NCI-H526 treated with DMSO at 0.1 percent for 48 hours (cell line): ENCODE data around the gene SGCD.
"Not testable (repeated sequence)": the region's sequence is repeated elsewhere in the genome, so short reads cannot be mapped to it uniquely, and the experiment has no call there.

Experiments used
- DNase-seq: peaks from one replicate; lab custom pipeline; 2025; lab: John Stamatoyannopoulos, UW

Gene SGCD

DNA sequence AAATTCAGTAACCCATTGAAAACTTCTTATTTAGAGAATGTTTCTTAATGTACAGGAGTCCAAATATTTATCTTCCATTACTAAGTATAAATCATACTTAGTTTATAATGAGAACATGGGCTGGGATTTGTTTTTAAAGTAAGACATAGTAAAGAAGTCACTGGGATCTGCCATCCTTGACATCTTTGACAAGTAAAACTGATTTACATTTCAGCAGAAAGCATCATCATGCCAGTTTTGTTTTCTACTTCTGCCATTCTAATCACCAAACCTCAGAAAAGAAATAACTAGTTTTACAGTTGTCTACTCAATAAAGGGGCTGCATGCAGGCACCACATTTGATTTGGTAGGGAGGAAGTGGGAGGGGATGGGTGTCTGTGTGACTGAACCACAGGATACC is 301.5 kb downstream of the SGCD start:
- DNase-seq: no peak

DNA sequence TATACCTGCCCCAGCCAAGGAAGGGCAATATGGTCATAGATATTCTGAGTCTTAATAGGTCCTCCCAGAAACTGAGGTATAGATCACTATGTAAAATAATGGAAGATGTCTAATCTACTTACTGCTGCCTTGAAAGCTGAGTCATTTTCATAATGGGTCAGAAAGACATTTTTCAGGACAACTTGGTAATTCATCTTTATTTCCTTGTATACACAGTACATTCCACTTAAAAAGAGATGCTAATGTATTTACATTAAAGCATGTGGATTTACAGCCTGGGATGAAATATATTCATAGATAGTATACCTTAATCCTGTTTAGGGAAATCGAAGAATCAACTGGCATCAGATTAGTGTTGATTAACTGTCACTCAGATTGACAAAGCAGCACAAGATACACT is 304.0 kb downstream of the SGCD start:
- DNase-seq: no peak

DNA sequence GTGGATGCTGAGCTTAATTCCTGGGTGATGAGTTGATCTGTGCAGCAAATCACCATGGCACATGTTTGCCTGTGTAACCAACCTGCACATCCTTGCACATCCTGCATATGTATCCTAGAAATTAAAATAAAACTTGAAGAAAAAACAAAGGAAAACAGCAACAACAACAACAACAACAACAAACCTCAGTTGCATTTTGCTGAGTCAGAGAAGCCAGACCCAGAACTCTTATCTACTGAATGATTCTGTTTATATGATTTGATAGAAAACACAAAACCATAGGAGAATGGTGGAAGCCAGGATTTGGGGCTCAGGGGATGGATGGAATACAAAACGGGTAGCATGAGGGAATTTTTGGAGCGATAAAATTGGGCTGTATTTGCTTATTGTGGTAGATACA is 307.3 kb downstream of the SGCD start:
- no peak for DNase-seq

DNA sequence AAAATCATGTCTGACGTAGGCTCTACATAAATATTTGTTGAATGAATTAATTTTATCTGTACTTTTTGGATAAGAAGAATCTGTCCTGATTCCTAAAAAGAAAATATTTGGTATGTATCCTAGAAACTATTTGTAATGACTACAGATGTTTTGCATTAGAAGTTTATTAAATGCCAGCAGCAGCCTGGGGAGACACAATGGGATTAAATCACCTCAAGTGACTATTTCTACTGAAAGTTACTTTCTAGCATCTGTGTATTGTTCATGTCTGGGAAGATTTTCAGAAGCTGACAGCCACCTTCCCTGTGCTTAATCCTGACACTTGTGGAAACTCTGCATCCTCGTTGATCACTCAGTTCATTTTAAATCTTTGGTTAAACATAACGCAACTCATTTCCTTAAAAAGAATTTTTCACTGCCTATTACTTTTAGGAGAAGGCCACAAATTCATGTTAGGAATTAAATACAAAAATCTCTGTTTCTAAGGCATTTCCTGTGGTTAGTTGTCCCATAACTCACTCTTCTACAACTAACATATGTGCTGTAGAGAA is 313.8 kb downstream of the SGCD start:
- no peak for DNase-seq

DNA sequence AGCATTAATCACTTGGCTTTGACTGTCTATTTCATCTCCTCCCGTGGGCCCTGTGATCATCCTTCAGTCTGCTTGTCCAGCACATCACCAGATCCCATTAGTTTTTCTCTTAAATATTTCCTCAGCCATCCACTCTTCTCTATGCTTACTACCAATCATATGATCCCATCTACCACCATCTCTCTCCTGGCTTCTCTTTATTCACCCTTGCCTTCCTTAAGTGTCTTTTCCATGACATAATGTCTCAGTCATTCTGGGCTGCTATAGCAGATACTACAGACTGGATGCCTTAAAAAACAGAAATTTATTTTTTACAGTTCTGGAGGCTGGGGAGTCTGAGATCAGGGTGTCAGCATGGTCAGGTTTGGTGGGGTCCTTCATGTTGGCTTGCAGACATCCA is 314.7 kb downstream of the SGCD start:
- no peak for DNase-seq

DNA sequence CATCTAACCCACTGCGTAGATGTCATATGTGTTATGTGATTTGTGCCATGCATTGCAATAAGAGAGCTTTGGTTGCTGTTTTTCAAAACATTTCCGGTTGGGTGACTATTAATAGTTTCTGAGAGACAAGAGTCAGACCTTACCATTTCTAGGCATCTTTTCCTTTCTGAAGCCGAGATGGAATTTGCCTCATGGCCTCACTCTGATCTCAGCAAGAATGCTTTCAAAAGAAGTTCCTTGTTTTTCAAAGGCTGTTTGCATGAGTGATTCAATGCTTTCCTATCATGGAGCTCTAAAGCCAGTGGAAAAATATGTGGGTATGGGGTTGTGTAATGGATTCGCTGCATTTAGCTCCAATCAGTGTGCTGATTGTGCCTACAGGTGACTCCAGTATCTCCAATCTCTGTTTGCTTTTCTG is 320.1 kb downstream of the SGCD start:
- DNase-seq: no peak

DNA sequence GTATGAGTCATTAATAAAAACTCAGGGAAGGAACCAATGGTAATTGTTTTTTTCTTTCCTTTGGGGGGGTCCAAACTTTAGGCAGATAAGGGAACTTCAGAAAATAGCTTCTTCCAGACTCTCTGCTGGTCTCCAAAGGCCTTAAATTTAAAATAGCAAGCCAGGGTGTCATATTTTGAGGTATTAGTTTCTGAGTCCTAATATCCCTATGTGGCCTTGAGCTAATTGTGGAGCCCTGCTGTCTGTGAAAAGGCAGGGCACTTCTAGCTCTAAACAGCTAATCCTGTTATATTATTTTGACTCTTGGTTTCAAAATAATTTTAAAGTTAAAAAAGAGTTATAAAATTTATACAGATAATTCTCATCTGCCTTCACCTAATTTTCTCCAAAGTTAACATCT is 327.5 kb downstream of the SGCD start:
- DNase-seq: no peak

DNA sequence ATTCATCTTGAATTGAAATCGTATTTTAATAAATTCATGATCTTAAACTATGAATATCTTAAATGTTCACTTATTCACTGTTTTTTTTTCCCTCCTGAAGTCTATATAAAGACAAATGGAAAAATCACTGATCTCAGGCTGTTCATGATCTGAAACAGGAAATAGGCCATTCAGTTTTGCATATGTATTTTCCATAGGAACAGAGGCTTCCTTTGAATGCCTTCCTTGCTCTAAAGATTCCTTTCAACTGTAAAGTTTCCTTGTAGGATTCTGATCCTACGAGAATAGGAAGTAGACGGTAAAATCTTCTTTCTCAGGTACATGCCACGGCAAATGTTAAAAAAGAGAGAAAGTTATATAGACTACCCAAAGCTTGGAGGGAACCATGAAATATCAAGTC is 328.8 kb downstream of the SGCD start:
- DNase-seq: no peak

DNA sequence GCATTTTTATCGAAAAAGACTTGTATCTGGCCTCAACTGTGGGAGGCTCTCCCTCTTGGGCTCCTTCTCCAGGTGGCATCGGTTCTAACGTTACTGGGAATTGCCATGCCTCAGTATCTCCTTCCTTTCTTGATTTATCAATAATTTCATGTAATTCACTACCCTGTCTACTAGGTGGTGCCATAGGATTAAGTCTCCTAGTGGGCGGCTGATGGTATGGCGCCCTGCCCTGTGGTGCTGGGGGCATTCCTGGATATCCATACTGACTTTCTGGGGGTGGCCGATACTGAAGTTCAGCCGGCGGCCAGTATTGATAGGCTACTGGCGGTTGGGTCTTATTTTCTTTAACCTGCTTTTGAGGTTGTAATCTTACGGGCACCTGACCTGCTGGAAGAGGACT is 337.9 kb downstream of the SGCD start:
- not testable (repeated sequence) for DNase-seq

DNA sequence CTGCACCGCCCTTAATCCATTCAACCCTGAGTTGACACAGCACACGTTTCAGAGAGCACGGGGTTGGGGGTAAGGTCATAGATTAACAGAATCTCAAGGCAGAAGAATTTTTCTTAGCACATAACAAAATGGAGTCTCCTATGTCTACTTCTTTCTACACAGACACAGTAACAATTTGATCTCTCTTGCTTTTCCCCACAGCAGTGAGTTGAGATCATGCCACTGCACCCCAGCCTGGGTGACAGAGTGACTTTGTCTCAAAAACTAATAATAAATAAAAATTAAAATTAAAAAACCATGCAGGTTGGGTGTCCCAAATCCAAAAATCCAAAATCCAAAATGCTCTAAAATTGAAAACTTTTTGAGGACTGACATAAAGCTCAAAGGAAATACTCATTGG is 339.7 kb downstream of the SGCD start:
- not testable (repeated sequence) for DNase-seq

DNA sequence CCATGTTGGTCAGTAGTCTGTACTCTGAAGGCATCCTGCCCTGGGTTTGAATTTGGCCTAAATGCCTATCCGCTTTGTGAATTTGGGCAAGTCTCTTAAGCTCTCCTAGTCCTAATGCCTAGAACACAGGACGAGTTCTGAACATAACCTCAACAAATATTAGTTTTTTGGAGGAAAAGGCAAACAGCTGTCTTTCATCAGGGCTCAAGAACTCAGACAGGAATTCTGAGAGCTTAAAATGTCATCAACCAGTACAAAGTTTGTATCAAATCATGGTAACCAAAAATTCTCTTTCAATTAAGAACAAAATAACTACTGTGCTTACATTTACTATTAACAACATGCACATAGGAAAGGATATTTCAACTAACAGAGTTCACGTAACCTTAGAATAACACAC is 340.7 kb downstream of the SGCD start:
- no peak for DNase-seq

DNA sequence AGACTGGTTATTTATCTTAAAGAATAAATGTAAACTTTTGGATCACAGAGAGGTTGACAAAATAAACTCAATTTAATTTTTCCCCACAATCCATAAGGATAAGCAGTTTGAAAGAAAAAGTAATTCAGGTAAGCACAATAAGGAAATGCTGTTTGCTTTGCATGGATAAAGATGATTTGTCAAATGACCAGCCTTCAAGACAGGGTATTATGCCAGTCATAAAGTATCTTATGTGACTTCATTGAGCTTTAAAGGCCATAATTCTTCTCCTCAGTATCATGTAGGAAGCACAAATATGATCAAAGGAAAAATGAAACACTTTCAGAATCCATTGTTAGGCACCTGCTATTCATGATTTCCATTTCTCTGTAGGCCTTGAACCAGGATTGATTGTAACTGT is 342.5 kb downstream of the SGCD start:
- DNase-seq: no peak

DNA sequence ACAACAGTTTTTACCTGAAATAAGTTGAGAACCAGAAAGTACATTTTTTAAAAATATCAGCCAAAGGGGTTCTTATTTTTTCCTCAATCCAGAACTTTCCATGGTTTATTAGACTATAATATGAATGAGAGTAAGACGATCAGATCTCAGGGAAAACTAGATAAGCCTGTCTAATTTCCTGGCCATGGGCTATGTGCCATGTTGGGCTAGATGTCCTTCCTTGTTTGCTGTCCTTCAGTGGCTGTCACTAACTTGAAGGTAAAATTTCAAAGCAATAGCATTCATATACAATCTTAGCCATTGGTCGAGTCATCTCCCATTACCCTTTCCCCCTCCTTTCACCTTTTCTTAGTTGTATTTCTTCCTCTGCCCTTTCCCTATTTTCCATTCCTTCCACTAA is 343.7 kb downstream of the SGCD start:
- DNase-seq: no peak

DNA sequence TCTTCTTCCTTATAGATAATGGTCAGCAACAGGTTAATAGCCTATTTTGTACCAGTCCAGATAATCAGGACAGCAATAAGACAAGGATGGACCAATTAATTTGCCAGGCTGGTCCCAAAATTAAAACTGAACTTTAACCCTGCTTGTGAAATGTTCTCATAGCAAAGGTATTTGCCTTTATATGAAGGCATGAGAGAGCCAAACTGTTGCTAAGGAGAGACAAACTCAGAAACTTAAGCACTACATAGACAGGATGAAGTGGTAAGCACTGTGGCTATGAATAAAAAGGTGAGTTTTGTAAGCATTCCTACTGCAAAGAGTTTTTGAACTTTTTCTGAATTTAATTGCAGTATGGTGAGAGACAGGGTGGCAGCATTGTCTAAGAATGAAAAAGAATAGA is 348.4 kb downstream of the SGCD start:
- no peak for DNase-seq

DNA sequence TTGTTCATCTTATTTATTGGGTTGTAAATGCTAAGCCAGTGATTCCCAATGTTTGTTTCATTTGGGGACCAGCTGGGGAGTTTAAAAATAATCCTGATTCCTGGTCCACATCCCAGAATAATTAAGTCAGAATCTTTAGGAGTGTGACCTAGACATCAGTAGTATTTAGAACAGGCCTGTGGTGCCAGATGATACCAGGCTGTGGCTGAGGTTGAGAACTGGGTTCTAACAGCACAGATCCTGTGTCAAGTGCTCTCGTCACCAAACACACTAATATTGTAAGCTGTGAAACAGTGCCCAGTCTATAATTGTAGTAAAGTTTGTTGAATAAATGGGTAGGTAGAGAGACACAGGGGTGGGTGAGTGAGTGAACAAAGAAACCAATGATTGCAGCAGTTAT is 351.0 kb downstream of the SGCD start:
- no peak for DNase-seq

DNA sequence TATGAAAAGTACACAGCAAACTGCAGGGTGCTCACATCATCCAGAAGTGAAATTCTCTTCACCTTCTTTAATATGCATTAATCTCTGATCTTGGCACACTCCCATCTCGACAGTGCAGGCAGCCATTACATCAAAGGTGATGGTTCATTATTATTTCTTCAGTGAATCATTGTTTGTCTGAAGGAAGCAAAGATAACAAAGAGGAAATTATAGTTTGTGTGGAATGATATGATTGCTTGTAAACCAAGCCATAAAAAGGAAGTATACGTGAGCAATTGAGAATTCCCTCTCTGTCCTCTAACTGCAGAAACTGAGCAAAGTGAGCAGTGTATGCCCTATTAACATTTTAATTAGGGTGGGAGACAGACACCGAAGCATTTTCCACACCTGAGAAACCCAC is 351.5 kb downstream of the SGCD start:
- DNase-seq: no peak

DNA sequence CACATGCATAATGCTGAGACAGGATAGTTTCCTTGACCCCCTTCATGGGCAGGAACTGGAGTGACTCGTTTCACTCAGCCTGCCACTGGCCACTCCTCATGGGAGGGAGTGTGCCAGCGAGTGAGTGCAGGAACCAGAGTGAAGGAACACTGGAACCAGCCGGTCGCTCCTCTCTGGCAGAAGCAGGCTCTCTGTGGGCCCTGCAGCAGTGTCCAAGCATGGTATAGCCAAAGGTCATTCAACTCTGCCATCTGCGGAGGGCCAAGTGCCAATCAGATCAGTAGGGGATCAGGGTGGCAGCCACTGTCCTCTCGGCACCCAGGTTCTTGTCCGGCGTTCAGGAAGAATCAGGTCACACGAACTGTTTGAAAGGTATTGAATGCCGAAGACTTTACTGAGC is 353.9 kb downstream of the SGCD start:
- DNase-seq: no peak

DNA sequence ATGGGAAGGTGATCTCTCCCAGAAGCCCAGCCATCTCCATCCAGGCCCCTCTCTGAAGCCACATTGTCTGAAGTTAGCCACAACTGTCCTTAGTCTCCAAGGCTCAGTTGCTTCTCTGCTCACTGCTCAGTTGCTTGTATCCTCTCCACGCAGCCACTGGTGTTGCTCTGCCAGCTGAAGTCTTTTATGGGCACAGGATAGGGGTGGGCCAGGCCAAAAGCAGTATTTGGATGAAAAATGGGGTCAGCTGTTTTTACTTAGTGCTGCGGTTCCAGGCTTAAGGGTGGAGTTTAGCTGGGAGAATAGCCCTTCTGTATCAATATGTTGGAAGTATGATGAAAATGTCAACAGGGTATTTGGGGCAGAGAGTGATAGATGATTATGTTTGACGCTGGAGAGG is 354.3 kb downstream of the SGCD start:
- DNase-seq: no peak

DNA sequence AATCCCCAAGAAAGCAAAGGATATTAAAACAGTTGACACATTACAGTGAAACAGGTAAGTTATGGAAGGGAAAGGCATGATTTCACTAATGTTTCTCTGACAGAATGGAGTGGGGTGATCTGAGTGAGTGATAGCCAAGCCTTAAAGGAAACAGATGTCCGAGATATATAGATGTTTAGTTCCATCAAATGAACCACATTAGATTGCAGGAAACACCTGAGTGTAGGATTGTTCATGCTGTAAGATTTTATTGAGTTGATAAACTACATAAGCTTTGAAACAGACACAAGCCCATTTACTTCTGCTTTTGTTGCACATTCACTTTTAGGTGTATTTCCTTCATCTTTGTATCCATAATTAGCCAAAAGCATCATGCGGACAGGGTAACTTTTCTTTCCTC is 356.0 kb downstream of the SGCD start:
- no peak for DNase-seq

DNA sequence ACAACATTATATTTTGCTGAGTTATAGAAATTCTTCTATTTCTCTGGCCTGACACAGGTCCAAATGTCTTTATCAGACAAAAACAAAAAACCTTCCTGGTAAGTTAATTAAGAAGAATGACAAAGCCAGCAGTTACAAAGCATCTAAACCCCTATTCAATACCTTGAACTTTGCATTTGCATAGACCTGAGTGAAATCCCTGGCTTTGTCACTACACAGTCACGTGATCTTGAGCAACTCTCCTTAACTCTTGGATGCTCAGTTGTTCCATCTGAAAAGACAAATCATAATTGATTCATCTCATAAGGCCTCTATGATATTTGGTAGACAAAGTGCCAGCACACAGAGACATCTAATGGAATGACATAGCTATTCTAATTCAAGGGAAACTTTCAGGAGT is 356.5 kb downstream of the SGCD start:
- no peak for DNase-seq

DNA sequence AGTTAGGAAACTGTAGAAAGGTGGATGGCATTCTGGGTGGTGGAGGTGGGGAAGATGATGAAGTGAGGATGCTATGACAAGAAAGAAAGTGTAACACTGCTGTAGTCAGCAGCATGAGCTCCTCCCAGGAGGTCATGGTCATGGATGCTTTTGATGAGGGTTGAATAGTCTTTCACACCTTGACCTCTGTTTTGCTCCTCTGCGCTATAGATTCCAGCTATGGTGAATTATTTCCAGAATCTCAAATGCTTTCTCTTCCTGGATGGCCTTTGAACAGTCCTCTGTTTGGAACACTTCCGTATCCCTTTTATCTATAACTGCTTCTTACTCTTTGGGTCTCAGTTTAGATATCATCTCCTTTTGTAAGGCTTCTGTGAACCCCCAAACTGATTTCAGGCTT is 357.3 kb downstream of the SGCD start:
- no peak for DNase-seq

DNA sequence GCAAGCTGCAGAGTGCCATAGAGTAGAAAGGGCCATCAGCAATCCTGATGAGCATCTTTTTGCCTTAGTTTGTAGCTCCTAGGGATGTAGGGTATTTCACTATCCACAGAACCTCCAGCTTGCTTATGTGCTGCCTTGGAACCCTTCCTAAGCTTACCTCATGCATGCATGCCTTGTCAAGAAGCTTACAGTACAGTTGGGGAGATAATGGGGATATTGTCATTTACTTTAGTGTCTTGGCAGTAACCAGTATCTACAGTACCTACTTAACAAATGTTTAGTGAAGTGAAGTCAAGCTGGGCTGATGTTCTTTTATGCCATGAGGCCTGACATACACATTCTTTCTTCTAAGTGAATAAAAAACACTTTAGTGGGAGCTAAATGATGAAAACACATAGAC is 358.5 kb downstream of the SGCD start:
- no peak for DNase-seq

DNA sequence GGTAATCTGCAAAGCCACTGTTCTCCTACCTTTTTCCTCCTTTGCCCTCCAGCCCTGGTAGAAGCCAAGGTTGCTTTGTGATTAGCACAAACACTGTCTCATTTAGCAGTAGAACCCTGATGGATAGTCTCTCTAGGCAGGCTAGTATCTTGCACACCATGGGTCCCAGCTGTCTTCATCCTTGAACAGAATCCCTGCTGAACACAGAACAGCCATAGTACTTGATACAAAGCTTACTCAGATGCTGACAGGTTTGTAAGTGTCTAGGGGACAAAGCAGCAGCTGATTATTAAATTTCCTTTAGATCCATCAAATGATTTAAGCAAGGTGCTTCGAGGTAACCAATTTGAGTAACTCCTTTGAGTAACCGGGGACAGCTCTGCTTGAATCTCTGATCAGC is 359.4 kb downstream of the SGCD start:
- no peak for DNase-seq

DNA sequence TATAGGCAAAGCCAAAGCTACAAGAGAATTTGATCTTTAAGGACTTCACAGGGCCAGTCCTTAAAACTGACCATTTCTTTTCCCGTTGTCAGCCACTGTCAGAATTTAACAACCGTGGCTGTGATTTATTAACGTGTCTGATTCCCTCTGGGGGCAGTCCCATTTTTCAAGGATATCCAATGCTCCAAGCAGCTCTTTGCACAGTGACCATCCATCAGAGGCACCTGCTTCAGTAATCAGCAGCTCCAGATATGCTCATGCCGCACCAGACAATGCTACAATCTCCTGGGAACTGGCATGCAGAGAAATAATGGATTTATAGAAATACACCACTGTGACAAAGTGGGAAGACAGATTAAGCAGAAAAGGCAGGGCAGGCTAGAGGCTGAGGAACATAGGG is 359.8 kb downstream of the SGCD start:
- DNase-seq: no peak

DNA sequence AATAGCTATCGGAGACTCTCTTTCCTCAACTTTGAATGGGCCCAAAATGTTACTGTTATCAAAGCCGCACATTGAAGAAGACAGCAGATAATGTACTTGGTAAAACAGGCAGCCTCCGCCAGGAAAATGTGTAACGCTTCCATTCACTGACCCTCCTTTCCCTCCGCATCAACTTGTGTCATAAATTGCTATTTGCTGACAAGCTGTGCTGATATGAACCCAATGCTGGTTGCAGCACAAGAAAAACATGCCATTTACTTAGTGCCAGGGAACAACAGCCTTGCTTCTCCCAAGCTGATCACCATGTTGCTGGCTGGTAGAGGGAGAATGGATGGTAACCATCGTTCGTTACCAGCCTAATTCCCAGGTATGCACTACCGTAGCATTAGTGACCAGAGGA is 360.6 kb downstream of the SGCD start:
- DNase-seq: no peak
